Caco-2 (cell line): ENCODE data around the gene RTL10. TPM values are rescaled to one million over a fixed set of nuclear protein-coding genes. Genes with fewer than 3 reads are reported as not detected.

Experiments used
- BruUV-seq: library from RNA; stranded (reverse); fragments of 400-500 nt; replicated peaks from 2 replicates; lab custom pipeline; 2021; lab: Mats Ljungman, UMichigan
- CTCF ChIA-PET: fragments of 300-600 bp; sonication (Branson Sonifier 250); formaldehyde crosslinking; loops from one replicate; lab custom pipeline; 2022; ENCODE audit warnings: antibody characterized with exemption; lab: Charles Lee
- POLR2A ChIA-PET: fragments of 300-600 bp; sonication (Branson Sonifier 250); formaldehyde crosslinking; loops from one replicate; lab custom pipeline; 2022; ENCODE audit warnings: antibody characterized with exemption; lab: Charles Lee
- DNase-seq, 2 experiments: peaks; one replicate each; pipeline versions ENCODE4 v3.0.0 to v3.0.0-alpha.2; 2020 to 2022
- H3K27me3 ChIP-seq: replicated peaks from 2 replicates; pipeline ENCODE4 v1.6.0; 2011; ENCODE audit warnings: low read length; ENCODE audit not compliant: control insufficient read depth, insufficient read depth
- H3K36me3 ChIP-seq: 2 replicates; pipeline ENCODE4 v1.5.1; 2011; ENCODE audit warnings: low read length; ENCODE audit not compliant: control insufficient read depth, insufficient read depth
- H3K4me1 ChIP-seq: fragments of 250-450 bp; sonication (Bioruptor Pico); 2 replicates; pipeline ENCODE4 v1.5.1; 2020; ENCODE audit warnings: mild to moderate bottlenecking
- H3K4me3 ChIP-seq: 2 replicates; pipeline ENCODE4 v1.5.1; 2011; ENCODE audit warnings: low read depth, mild to moderate bottlenecking, control low read depth, low read length
- H3K9me3 ChIP-seq: fragments of 250-450 bp; sonication (Bioruptor Pico); 2 replicates; pipeline ENCODE4 v1.5.1; 2020; ENCODE audit warnings: mild to moderate bottlenecking, moderate library complexity
- H3K27ac Mint-ChIP-seq: one replicate; pipeline ENCODE4 v1.8.0; 2022; ENCODE audit warnings: mixed read lengths; ENCODE audit not compliant: unreplicated experiment
- H3K27me3 Mint-ChIP-seq: one replicate; pipeline ENCODE4 v1.8.0; 2022; ENCODE audit warnings: mixed read lengths; ENCODE audit not compliant: insufficient read depth, unreplicated experiment
- H3K36me3 Mint-ChIP-seq: one replicate; pipeline ENCODE4 v1.8.0; 2022; ENCODE audit warnings: mild to moderate bottlenecking, mixed read lengths; ENCODE audit not compliant: insufficient read depth, unreplicated experiment
- H3K4me1 Mint-ChIP-seq: one replicate; pipeline ENCODE4 v1.8.0; 2022; ENCODE audit warnings: low read depth, mixed read lengths; ENCODE audit not compliant: unreplicated experiment
- H3K4me3 Mint-ChIP-seq: one replicate; pipeline ENCODE4 v1.8.0; 2022; ENCODE audit warnings: mild to moderate bottlenecking, moderate library complexity, mixed read lengths; ENCODE audit not compliant: unreplicated experiment
- H3K9me3 Mint-ChIP-seq: one replicate; pipeline ENCODE4 v1.8.0; 2022; ENCODE audit warnings: mixed read lengths; ENCODE audit not compliant: unreplicated experiment
- CTCF ChIP-seq, 2 experiments: fragments of 200-600 bp in 1 of 2; IDR thresholded peaks; 1 replicate in 1 of 2; 2 replicates in 1 of 2; pipeline versions ENCODE4 v1.5.1 to v1.8.0; 2011 to 2022; ENCODE audit warnings: antibody characterized with exemption in 1 of 2, control low read depth in 1 of 2, inconsistent platforms in 1 of 2, low read depth in 1 of 2, low read length in 1 of 2, mild to moderate bottlenecking in 1 of 2, moderate library complexity in 1 of 2; ENCODE audit not compliant: insufficient read depth in 1 of 2, severe bottlenecking in 1 of 2, unreplicated experiment in 1 of 2
- intact Hi-C: fragments of 100-400 bp; cut with micrococcal nuclease; formaldehyde crosslinking; loops from one replicate; pipeline ENCODE4 v1.10.0; 2022; ENCODE audit not compliant: unreplicated experiment
- total RNA-seq: library from RNA; stranded (reverse); gene quantifications from 2 replicates; pipeline ENCODE4 v1.2.3, GENCODE V29; 2022

The RTL10 gene
- total RNA-seq, 1 experiment from 2014 or later = 27.5 TPM

GRCh38 chr22:19900707-19901436 lies 46.2 kb upstream of the RTL10 start:
- Mint-ChIP-seq H3K27me3 (no peaks in the 10 kb centered on the region), H3K4me3 (no peak overlapping the region), H3K9me3 (no peaks in the 10 kb centered on the region), H3K36me3 (peaks cover 5% of the 10 kb centered on the region), H3K27ac (no peak overlapping the region), H3K4me1 (no peaks in the 10 kb centered on the region)
- Histone ChIP-seq H3K36me3 (no peaks in the 10 kb centered on the region), H3K9me3 (no peaks in the 10 kb centered on the region), H3K27me3 (no peaks in the 10 kb centered on the region), H3K4me1 (no peaks in the 10 kb centered on the region), H3K4me3 (no peak overlapping the region)
- DNase-seq = no peak
- no TSS peak for BruUV-seq
- CTCF ChIA-PET = interaction anchor here (0.6 to 1.0 kb wide), 2 partner anchors 9 to 292 kb away, joined by 3 to 4 read pairs; no protein-coding TSS in a partner anchor
- intact Hi-C loops = no loop called here
- POLR2A ChIA-PET = no interaction called here
- TF ChIP-seq CTCF (IDR thresholded peaks at IDR 0.05; ENCODE audit: insufficient read depth in 1 of 2, low read depth in 1 of 2, low read length in 1 of 2, severe bottlenecking in 1 of 2, unreplicated experiment in 1 of 2) = no peak

- no peaks in the 10 kb centered on the region for H3K36me3 ChIP-seq
- intact Hi-C loops = no loop called here
- H3K4me3 ChIP-seq = no peak overlapping the region
- no peaks in the 10 kb centered on the region for H3K4me1 Mint-ChIP-seq
- CTCF ChIA-PET = interaction anchor here (0.6 to 1.1 kb wide), 2 partner anchors 169 to 410 kb away, joined by 3 read pairs; no protein-coding TSS in a partner anchor
- H3K36me3 Mint-ChIP-seq = peaks cover 5% of the 10 kb centered on the region
- no peaks in the 10 kb centered on the region for H3K9me3 ChIP-seq
- no peak for TF ChIP-seq CTCF (IDR thresholded peaks at IDR 0.05; ENCODE audit: insufficient read depth in 1 of 2, low read depth in 1 of 2, low read length in 1 of 2, severe bottlenecking in 1 of 2, unreplicated experiment in 1 of 2)
- no peak overlapping the region for H3K4me3 Mint-ChIP-seq
- H3K4me1 ChIP-seq = no peaks in the 10 kb centered on the region
- peak overlapping the region; percentile 61 for H3K27ac Mint-ChIP-seq
- no peaks in the 10 kb centered on the region for H3K27me3 Mint-ChIP-seq
- DNase-seq = no peak
- H3K27me3 ChIP-seq = no peaks in the 10 kb centered on the region
- no TSS peak for BruUV-seq
- no peaks in the 10 kb centered on the region for H3K9me3 Mint-ChIP-seq
- POLR2A ChIA-PET = no interaction called here
Measured at GRCh38 chr22:19898831-19899567, 44.3 kb upstream of the RTL10 start.

GRCh38 chr22:19898145-19898544 lies 43.5 kb upstream of the RTL10 start:
- CTCF ChIA-PET = interaction anchor here (0.6 to 1.1 kb wide), 2 partner anchors 13 to 168 kb away, joined by 3 to 4 read pairs; no protein-coding TSS in a partner anchor

More at GRCh38 chr22:19898145-19898544, 43.5 kb upstream of the RTL10 start:
- H3K9me3 ChIP-seq = no peaks in the 10 kb centered on the region
- POLR2A ChIA-PET = no interaction called here
- H3K27ac Mint-ChIP-seq = no peak overlapping the region
- no peaks in the 10 kb centered on the region for H3K27me3 Mint-ChIP-seq
- no peaks in the 10 kb centered on the region for H3K9me3 Mint-ChIP-seq
- H3K36me3 Mint-ChIP-seq = peaks cover 5% of the 10 kb centered on the region
- H3K4me3 Mint-ChIP-seq = no peak overlapping the region
- no peaks in the 10 kb centered on the region for H3K27me3 ChIP-seq
- no peak for TF ChIP-seq CTCF (IDR thresholded peaks at IDR 0.05; ENCODE audit: insufficient read depth in 1 of 2, low read depth in 1 of 2, low read length in 1 of 2, severe bottlenecking in 1 of 2, unreplicated experiment in 1 of 2)
- no TSS peak for BruUV-seq
- no peaks in the 10 kb centered on the region for H3K4me1 ChIP-seq
- intact Hi-C loops = no loop called here
- no peak for DNase-seq
- H3K4me3 ChIP-seq = no peak overlapping the region
- H3K36me3 ChIP-seq = no peaks in the 10 kb centered on the region
- H3K4me1 Mint-ChIP-seq = no peaks in the 10 kb centered on the region
